GM12892 (cell line): ENCODE data around the gene EPHB1.

ENCODE experiments used
- POLR2A ChIP-seq: IDR thresholded peaks from 2 replicates; pipeline ENCODE4 v1.6.1; 2011; ENCODE audit warnings: low read depth, low read length, control low read depth
- POLR2AphosphoS5 ChIP-seq: IDR thresholded peaks from 2 replicates; pipeline ENCODE4 v1.6.1; 2011; ENCODE audit warnings: low read depth, low read length, control low read depth
- TAF1 ChIP-seq: IDR thresholded peaks from 2 replicates; pipeline ENCODE4 v1.6.1; 2011; ENCODE audit warnings: low read depth, mild to moderate bottlenecking, control low read depth, low read length, borderline replicate concordance

DNA sequence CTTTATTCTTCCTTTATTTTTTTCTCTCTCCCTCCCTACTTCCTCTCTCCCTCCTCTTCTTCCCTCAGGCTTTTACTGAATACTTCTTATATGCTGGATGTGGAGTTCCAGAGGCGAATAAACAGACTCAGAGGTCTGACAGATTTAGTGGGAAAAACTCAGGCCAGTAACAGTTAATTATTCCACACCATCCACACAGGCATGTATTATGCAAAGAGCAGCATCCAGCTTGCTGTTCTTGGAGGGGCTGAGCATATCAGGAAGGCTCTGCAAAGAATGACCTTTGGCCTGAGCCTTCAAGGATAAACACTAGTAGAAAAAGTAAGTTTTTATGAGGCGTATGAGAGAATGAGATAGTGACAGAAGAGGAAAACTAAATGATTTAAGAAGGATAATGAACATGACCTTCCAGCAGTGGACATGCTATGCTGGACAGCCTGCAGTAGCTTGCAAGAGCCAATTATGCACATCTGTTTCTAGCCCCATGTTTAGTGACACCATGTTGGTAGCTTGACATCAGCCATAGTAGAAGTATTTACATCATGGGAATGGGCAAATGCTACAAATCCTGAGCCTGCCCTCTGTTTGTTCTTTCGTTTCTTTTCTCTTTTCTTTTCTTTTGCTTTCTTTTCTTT, 387.4 kb downstream of the EPHB1 start:
- no peak for TF ChIP-seq POLR2A
- no peak for TF ChIP-seq TAF1
- TF ChIP-seq POLR2AphosphoS5: no peak
